ENCODE measurements around the gene COL25A1.

COL25A1 gene

DNA sequence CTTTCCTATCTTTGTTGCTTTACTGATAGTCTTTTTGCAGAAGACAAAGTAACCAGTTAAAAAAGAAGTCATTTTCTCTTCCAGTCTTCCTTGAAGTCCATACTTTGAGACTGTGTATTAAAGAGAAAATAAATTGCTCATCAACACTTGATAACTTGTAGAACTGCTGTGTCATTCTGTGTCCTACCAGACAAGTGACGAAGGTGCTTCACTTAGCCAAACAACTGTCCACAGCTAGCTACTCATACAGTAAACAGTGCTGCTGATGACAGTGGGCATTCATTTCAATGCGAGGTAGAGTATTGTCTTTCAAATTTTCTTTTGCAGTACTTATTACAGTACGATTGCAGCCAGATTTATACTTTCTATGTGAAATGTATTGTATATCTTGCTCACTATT lies 11.5 kb downstream of the COL25A1 start:
- DNase-seq: no peak

DNA sequence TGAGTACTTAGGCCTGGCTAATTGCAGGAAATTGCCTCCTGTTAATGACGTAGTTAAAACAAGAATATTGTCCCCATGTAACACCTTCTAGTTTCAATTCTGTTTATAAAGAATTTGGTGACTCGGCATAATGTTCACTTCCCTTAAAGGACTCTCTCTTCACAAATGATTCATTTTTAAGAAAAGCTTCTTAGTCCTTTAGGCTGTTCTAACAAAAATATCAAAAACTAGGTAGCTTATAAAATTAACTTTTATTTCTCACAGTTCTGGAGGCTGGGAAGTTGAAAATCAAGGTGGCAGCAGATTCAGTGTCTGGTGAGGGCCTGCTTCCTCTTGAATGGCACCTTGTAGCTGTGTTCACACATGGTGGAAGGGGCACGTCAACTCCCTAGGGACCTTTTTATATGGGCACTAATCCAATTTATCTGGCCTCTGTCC lies 23.8 kb downstream of the COL25A1 start:
- no peak for DNase-seq

DNA sequence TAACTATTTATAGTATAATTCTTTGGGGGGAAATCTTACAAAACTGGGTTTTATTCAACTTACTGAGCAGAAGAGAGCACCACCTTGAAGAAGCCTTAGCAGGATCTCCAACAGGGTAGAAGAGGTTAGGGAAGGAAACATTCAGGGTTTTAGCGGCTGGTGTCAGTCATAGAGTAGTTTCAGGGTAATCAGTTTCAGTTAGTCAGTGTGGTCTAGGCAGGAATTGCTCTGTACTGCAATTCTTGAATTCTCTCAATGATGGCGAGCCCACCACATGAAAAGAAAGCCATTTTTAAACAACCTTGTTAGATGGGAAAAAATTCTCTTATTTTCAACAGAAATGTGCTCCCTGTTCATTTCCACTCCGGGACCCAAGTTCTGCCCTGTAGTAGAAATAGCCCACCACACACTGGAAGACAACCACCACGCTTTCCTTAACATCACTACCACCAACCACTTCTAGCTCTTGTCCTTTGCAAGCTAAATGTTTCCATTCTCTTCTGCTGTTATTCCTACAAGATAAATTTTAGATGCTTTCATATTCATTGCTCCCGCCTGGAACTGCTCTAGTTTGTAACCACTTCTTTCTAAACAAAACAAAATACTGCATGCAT lies 25.9 kb downstream of the COL25A1 start:
- DNase-seq: no peak

DNA sequence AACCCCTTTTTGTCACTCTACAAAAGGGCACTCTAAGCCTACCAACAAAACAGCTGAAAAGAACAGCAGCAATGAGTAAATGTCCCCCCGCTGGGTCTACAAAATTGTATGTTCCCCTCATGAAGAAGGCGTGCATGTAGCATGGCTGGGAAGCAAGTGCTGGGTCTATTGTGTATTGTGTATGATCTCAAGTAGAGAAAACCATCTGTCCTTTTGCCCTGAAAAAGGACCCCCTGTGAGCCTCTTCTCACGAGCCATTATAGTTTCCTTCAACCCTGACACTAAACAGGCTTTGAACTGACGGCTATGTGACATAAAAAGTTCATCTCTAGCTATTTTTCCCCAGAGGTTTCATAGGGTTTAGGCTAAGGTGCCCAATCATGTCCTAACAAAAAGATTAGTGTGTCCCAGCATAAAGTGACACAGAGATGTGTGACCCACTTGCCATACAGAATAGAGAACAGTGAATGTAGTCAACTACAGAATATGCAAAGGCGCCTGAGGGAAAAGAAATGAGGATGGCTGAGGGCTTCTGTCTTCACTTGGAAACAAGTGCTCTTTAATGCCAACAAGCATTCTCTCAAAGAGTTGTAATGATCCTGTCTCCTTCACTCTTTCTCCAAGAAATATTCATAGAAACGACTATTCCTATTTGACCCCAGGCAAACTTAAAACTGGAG lies 27.3 kb downstream of the COL25A1 start:
- no peak for DNase-seq

DNA sequence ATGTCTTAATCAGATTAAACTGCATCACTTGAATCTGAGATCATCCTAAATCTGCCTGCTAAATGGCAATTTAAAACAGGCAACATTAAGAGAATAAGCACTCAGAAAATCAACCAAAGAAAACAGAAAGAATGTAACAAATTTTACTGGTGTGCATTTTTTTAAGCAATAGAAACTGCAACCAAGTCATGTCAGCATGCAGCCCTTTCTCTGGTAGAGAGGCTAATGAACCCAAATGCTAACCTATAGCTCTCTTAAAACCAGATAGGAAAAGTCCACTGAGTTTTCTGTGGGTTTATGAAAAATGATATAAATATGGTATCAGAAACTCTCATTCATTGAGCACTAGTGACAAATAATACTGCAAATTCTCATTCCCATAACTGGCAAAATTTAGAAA lies 35.6 kb downstream of the COL25A1 start:
- no peak for DNase-seq

DNA sequence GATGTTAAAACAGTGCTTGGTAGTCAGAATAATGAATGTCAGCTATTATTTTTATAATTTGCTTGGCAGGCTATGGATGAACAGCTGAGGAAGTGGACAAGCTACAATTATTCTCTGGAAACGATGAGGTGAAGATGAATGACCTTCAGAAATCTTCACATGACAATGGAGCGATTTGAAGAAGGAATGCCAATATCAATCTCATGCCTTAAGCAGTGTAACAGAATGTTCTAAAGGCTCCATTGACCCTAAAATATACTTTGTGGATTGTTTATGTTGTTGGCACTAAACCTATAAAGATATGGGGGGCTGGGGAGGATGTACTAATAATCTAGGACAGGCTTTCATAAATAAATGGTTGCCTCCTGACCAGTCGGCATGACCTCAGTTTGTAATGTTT lies 36.2 kb downstream of the COL25A1 start:
- DNase-seq: no peak

DNA sequence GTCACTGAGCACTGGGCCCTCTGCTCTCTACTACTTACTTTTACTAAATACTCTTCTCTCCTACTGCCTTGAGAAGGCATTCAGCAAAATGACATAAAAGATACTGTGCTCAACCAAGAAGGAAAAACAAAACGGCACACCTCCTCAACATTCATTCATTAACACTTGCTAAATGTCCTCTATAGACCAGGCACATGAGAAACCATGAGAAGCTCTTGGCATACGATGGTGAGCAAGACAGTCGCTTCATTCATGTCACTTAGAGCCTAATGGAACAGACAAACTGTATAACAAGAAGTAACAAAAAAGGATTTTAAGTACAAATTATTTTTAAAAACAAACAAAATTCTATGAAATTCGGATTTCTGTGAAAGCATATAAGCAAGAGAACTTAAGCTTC lies 38.7 kb downstream of the COL25A1 start:
- DNase-seq: no peak

DNA sequence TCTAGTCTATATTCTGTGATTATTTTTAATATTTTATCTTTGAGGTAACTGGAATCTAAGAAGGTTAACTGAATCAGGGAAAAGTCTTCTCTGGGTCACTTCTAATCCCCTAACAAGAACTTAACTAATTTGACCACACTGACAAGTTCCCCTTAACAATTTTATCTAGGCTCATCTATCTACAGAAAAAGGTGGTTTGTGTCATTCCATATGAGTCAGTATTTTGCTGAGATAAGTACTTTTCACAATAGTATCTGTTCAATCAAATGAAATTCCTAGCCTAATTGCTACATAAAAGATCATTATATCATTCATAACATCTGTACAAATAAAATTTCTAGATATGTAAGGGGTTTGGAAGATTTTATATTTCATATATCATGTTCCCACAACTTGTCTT lies 45.6 kb downstream of the COL25A1 start:
- no peak for DNase-seq

DNA sequence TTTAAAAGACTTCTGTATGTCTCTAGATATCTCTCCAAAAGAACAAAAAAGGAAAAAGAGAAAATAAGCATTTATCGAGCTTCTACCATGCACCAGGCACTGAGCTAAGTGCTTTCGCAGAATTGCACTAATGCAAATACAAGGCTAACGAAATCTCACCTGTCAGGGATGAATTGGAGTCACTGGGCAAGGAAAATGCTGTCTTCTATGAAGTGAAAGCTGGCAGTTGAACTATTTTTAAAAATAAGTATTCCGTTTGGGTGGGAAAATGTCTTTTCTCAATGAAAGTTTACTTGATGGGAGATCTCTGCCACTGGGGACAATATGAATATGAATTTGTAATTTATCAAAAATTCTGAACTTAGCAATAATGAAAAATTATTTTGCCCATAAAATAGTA lies 47.6 kb downstream of the COL25A1 start:
- DNase-seq: no peak

DNA sequence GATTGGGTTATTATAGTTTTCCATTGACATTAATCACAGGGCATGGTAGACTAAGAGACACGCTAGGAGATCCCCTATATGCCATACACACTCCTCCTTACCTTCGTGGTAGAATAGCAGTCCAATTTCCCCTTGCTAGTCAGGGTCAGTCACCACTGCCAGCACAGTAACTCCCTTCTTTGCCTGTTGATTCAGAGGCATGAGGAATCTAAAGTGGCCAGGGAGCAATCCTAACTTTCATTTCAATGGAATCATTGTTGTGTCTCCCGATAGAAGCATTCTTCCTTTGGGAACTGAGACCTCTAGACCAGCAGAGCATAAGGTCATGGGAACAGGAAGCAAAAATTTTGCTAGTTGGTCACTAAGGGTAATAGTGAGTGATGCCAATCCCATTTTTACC lies 51.1 kb downstream of the COL25A1 start:
- no peak for DNase-seq

DNA sequence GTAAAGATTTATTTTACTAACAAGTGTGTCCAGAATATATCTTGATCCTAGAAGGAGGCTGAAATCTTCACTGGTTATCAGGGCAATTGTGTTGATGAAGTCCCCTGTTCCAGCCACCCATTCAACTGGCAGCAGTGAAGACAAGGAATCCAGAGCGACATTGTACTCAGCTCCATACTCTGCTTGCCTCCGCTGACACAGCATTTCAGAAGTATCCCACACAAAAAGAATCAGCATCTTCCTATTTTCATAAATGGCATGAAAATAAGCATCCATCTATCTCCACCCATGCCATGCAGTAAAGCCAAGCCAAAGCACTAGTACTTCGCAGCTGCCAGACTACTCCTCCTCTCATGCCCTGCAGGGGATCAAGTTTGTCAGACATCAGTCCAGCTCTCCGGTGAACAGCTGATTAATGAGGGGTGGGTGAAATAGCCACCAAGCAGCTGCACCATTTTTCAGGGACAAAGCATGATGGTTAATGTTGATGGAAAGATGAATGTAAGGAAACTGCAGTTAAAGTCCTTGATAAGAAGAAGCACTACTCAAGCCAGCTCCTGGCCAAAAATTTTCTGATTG lies 54.0 kb downstream of the COL25A1 start:
- DNase-seq: no peak

DNA sequence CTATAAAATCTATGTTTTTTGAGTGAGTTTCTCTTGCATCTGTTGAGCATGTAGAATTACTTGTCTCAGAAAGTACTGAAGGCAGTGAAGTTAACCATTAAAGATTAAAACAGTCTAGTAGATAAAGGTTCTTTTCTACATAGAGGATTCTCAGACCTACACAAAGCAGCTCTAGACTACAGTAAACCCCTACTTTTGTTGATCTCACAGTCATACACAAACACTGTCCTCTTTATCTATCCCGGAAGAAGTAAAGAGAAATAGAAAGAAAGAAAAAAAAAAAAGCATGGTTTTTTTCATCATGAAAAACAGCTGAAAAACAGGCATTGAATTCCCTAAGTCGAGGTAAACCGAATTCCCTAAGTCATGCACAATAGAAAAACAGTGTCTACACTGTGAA lies 58.6 kb downstream of the COL25A1 start:
- no peak for DNase-seq

DNA sequence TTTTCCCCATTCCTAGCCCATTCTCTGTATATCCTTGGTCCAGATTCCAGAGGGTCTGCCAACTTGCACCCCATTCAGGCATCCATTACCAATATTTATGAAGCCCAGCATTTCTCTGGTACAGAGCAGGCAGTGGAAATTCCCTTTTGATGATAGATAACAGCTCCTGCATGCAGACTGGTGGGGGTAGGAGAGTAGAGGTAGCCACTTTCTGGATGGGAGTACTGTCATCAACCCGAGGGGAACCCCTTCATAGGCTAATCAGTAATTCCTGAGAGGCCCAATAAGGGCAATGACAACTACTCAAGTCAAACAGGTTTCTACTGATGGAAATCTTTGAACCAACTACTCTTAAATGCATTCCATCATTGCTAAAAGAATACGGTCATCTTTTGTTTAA lies 63.7 kb downstream of the COL25A1 start:
- DNase-seq: no peak

DNA sequence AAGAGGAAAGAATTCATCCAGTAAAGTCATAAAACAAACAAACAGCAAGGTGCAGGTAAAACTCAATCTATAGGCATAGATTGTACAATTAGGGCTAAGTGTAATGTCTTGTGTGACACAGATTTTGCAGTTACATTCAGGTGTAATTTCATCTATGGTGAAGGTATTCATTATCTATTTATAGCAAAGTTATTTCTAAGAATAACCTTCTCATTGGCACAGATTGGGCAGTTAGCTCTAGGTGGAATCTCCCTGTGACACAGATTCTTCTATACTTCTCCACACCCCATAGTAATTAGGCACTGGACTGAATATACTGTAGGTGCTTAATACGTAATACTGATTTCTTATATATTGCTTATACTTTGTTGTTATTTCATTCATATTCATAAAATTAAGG lies 66.8 kb downstream of the COL25A1 start:
- no peak for DNase-seq

DNA sequence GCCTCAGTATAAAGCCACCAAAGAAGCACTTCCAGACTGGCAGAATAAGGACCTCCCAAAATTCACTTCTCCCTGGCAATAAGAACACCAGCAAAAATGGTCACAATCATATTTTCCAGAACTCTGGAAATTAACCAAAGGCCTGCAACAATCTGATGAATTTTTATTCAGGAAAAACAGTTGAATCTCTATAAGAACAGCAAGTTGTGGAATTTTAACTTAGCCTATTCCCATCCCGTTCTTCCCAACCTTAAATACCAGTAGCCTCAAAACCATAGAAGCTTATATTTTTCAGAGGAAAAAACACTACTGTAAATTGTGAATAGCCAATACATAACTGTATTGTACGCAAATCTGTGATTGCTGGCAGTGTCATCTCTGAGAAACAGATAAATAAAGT lies 67.9 kb downstream of the COL25A1 start:
- DNase-seq: no peak

DNA sequence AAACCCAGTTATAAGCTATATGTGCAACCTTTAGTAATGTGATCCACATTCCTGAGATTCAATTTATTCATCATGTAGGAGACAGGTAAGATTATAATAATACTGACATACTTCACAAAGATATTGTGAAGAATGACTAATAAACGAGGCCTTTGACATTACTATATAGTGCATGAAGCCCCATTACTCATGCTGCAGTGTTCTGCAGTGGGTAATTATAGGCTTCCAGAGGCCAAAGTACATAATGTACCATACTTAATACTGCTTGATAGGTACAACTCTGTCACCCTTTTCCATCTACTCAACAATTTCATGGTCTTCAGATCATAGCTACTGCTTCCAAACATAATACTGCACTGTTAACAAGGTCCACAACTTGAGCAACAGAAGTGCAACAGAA lies 68.9 kb downstream of the COL25A1 start:
- no peak for DNase-seq

DNA sequence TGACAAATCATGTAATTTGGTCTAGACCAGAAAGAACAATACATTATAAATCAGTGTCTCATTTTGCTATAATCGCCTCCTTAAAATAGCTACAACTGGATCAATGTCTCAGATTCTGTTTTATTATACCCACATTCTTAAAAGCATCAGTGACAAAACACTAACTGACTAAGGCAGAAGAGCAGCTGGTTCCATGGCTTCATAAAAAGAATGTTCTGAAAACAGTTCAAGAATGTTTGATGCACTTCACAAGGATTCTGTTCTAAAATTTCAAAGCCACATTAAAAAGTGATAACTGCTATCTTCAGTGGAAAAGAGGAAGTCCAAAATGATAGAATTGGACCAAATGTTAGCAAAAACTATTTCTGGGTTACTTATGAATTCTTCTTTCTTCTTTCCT lies 69.8 kb downstream of the COL25A1 start:
- no peak for DNase-seq

DNA sequence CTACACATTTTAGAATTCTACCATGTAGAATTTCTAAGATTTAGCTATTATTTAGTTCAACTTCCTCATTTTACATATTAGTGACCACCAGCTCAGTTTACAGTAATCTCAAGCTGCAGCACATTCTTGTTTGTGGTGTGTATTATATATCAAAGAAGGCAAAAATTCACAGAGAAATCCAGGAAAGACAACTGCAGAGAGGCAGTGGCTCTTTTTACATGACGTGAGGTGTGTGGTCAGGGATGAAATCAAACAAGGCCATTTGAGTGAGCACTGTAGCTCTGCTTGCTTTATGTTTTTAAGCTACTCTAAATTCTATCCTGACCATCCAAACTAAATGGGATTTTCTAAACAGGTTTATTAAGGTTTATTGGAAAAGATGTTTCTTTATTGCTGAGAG lies 71.1 kb downstream of the COL25A1 start:
- no peak for DNase-seq

DNA sequence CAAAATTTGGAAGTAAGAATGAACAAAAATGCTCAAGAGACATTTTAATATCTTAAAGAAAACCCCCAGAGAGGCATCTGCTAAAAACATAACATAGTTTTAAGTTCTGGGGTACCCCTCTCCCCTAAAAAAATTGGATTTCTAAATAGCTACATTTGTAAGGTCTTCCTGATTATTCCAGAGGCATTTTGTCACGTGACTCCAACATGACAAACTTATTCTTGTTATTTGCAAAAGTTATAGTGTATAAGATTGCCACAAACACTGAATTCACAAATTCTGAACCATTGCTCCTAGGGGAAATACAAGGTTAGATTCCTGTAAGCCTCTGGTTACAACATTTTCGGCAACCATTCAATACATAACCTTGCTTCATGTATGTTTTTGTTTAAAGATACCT lies 73.4 kb downstream of the COL25A1 start:
- DNase-seq: no peak

DNA sequence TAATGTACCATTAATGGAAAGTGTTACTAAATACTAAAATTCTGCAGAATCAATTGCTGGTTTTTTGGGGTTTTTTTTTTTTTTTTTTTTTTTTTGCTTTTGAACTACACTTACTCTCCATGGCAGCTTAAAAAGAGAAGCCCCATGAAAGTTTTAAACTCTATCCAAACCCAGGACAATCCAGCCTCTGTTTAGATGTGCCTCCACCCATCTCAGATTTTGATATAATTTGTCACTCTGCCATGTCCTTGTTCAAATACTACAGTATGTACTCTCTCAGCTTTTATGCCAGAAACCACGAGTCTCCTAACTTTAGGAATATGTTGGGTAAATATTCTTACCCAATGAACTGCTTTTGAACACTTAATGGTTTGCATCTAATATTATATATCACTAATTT lies 84.2 kb downstream of the COL25A1 start:
- DNase-seq: no peak

DNA sequence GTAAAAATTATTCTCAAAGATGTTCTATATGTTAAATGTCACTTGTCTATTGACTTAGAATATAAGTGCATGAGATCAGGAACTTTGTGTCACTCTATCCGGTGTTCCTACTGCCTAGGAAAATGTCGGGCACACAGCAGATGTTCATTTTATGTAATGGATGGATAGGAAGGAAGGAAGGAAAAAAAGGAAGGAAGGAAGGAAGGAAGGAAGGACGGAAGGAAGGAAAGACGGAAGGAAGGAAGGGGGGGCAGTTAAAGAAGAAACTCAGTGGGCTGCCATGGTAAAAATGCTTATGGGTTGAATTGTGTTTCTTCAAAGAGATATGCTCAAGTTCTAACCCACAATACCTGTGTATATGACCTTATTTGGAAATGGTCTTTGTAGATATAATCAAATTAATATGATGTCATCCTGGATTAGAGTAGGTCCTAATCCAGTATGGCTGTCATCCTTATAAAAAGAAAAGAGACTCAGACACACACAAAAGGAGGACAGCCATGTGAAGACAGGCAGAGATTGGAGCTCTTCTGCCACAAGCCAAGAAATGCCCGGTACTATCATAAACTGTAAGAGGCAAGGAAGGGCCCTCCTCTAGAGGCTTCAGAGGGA lies 86.3 kb downstream of the COL25A1 start:
- DNase-seq: no peak

DNA sequence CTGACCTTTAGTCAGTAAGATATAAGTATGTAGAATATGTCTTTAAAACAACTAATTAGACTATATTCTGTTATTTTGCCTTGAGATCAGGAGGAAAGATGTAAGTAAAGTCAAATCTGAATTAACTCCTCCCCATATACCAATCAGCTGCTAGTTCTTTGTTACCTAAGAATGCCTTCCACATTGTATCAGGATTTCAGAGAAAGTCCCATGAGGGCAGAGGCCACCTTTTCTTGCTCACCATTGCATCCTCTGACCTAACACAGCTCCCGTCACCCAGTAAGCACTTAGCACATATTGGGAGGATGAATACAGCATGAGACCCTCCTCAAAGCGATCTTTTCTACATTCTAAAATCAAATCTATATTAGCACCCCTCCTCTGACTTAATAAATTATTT lies 87.0 kb downstream of the COL25A1 start:
- no peak for DNase-seq

DNA sequence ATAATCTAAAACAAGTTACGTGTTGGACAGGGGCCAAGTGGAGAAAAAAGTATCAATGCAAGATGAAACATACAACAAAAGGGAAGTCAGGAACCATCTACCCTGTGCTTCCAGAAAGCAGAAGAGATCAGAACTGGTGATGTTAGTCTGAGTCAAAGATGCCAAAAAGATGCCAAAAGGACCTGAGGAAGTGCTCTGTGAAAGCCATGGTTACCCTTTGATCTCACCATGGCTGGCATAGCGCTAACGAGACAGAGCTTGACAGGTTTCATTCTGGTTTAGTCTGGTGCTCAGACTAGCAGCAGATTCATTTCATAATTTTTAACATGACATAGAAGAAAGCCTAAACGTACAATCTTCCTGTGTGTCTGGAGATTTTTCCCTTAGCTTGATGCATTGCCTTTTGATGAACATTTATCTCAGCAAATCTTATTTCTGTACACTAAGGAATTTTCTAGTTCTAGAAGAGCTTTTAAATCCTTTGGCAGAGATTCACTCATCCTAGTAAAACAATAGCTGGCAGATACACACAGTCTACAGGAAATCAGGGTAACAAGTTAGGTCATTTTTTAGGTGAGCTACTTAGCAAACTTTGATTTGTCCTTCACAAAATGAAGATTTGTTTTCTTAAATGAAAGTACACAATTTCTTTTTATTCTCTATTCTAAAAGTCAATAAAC lies 87.7 kb downstream of the COL25A1 start:
- no peak for DNase-seq

DNA sequence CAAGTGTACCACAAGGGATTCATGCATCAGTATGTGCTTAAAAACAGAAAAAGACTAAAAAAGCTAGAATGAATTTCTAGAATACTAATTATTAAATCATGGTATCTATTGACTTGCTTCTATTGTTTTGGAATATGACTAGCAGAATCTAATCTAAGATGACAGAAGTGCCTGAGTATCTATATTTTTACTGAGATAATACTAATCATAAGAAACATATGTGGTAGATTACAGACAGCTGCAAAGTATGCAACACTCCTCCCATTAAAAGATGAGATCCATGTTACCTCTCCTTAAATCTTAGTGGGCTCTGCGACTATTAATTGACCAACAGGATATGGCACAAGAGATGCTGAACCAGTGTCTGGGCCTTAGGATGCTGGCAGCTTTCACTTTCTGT lies 89.4 kb downstream of the COL25A1 start:
- DNase-seq: no peak

Measured in NCI-H187 treated with DMSO at 0.1 percent for 48 hours (cell line).